ENCODE measurements around the gene SLC17A5.
A peak's percentile ranks its signal among the peaks of the same experiment; 100 is the strongest.

The SLC17A5 gene

GRCh38 chr6:73585566-73586415, 68.0 kb downstream of the SLC17A5 start:
- Histone ChIP-seq H4K20me1 (ENCODE audit: insufficient read depth, low read length) (no peaks in the 10 kb centered on the region), H3K79me2 (ENCODE audit: insufficient read depth, low read length) (no peaks in the 10 kb centered on the region), H3K9me3 (ENCODE audit: low read length) (no peaks in the 10 kb centered on the region), H3K9me2 (ENCODE audit: low read depth, low read length) (no peaks in the 10 kb centered on the region), H3K36me3 (ENCODE audit: insufficient read depth, low read length) (no peaks in the 10 kb centered on the region), H3K9ac (ENCODE audit: low read length) (peak overlapping the region; percentile 70), H3K4me2 (ENCODE audit: low read length) (peak overlapping the region; percentile 70), H3K27ac (ENCODE audit: low read depth, low read length, poor library complexity, severe bottlenecking) (peak overlapping the region; percentile 91), H3K4me1 (ENCODE audit: insufficient read depth, low read length, severe bottlenecking) (peaks cover 25% of the 10 kb centered on the region), H3K4me3 (ENCODE audit: low read depth, low read length, poor library complexity, severe bottlenecking) (peak overlapping the region; percentile 53), H2AFZ (ENCODE audit: low read length) (peak overlapping the region; percentile 19), H3K27me3 (ENCODE audit: insufficient read depth, low read length) (no peaks in the 10 kb centered on the region), H3F3A (ENCODE audit: insufficient read depth, low read length) (no peaks in the 10 kb centered on the region)
- no peak for TF ChIP-seq EZH2 (IDR thresholded peaks at IDR 0.05; ENCODE audit: borderline replicate concordance, low read length)
- no peak for TF ChIP-seq CTCF (IDR thresholded peaks at IDR 0.05; ENCODE audit: low read length)

GRCh38 chr6:73581293-73581692, 72.5 kb downstream of the SLC17A5 start:
- H3K9me2 ChIP-seq (ENCODE audit: low read depth, low read length) = no peaks in the 10 kb centered on the region
- H3K4me2 ChIP-seq (ENCODE audit: low read length) = no peak overlapping the region
- no peaks in the 10 kb centered on the region for H3K27me3 ChIP-seq (ENCODE audit: insufficient read depth, low read length)
- peaks cover 30% of the 10 kb centered on the region for H3K4me1 ChIP-seq (ENCODE audit: insufficient read depth, low read length, severe bottlenecking)
- H3K36me3 ChIP-seq (ENCODE audit: insufficient read depth, low read length) = no peaks in the 10 kb centered on the region
- H2AFZ ChIP-seq (ENCODE audit: low read length) = no peak overlapping the region
- H3K79me2 ChIP-seq (ENCODE audit: insufficient read depth, low read length) = no peaks in the 10 kb centered on the region
- H3F3A ChIP-seq (ENCODE audit: insufficient read depth, low read length) = no peaks in the 10 kb centered on the region
- H3K9me3 ChIP-seq (ENCODE audit: low read length) = no peaks in the 10 kb centered on the region
- H3K4me3 ChIP-seq (ENCODE audit: low read depth, low read length, poor library complexity, severe bottlenecking) = no peak overlapping the region
- H3K9ac ChIP-seq (ENCODE audit: low read length) = no peak overlapping the region
- H4K20me1 ChIP-seq (ENCODE audit: insufficient read depth, low read length) = no peaks in the 10 kb centered on the region
- no peak for TF ChIP-seq CTCF (IDR thresholded peaks at IDR 0.05; ENCODE audit: low read length)
- H3K27ac ChIP-seq (ENCODE audit: low read depth, low read length, poor library complexity, severe bottlenecking) = no peak overlapping the region

GRCh38 chr6:73580247-73581149, 73.3 kb downstream of the SLC17A5 start:
- no peaks in the 10 kb centered on the region for H3F3A ChIP-seq (ENCODE audit: insufficient read depth, low read length)
- H3K9me3 ChIP-seq (ENCODE audit: low read length) = no peaks in the 10 kb centered on the region
- no peak for TF ChIP-seq EZH2 (IDR thresholded peaks at IDR 0.05; ENCODE audit: borderline replicate concordance, low read length)
- peak; percentile 44; the same call in 1 of the 2 replicates for TF ChIP-seq CTCF (IDR thresholded peaks at IDR 0.05; ENCODE audit: low read length)
- peak overlapping the region; percentile 56 for H3K4me2 ChIP-seq (ENCODE audit: low read length)
- H3K36me3 ChIP-seq (ENCODE audit: insufficient read depth, low read length) = no peaks in the 10 kb centered on the region
- peak overlapping the region; percentile 21 for H3K4me3 ChIP-seq (ENCODE audit: low read depth, low read length, poor library complexity, severe bottlenecking)
- H3K4me1 ChIP-seq (ENCODE audit: insufficient read depth, low read length, severe bottlenecking) = peaks cover 22% of the 10 kb centered on the region
- peak overlapping the region; percentile 56 for H3K27ac ChIP-seq (ENCODE audit: low read depth, low read length, poor library complexity, severe bottlenecking)
- no peaks in the 10 kb centered on the region for H3K9me2 ChIP-seq (ENCODE audit: low read depth, low read length)
- H2AFZ ChIP-seq (ENCODE audit: low read length) = peak overlapping the region; percentile 90
- no peaks in the 10 kb centered on the region for H4K20me1 ChIP-seq (ENCODE audit: insufficient read depth, low read length)
- no peaks in the 10 kb centered on the region for H3K27me3 ChIP-seq (ENCODE audit: insufficient read depth, low read length)
- H3K79me2 ChIP-seq (ENCODE audit: insufficient read depth, low read length) = no peaks in the 10 kb centered on the region
- H3K9ac ChIP-seq (ENCODE audit: low read length) = peak overlapping the region; percentile 28

Data from OCI-LY1 (cell line).